ENCODE measurements around the gene DMRTC1. TPM values are rescaled to one million over a fixed set of nuclear protein-coding genes. Genes with fewer than 3 reads are reported as not detected.
"Not testable (repeated sequence)": the region's sequence is repeated elsewhere in the genome, so short reads cannot be mapped to it uniquely, and the experiment has no call there.

DMRTC1 gene
- total RNA-seq, 1 experiment from 2014 or later, result not detected

- H3K9me2 ChIP-seq (replicated peaks; ENCODE audit: low read length); H3K79me2 ChIP-seq (ENCODE audit: low read length); H3K4me3 ChIP-seq (ENCODE audit: low read length); H3K4me1 ChIP-seq (ENCODE audit: insufficient read depth, low read length); H3K9me3 ChIP-seq (ENCODE audit: low read length); H3K27me3 ChIP-seq (ENCODE audit: low read length); H3K36me3 ChIP-seq (ENCODE audit: low read depth, low read length); H3K4me2 ChIP-seq (ENCODE audit: low read length); H3K9ac ChIP-seq (ENCODE audit: low read length); intact Hi-C loops (cut with micrococcal nuclease); H3K27ac ChIP-seq (ENCODE audit: low read length); DNase-seq; H2AFZ ChIP-seq (ENCODE audit: low read length); H3F3A ChIP-seq (ENCODE audit: low read length, unreplicated experiment); CTCF ChIA-PET; BruUV-seq (replicated peaks); H4K20me1 ChIP-seq (ENCODE audit: low read length); POLR2A ChIA-PET (ENCODE audit: unreplicated experiment): not testable (repeated sequence)
- peak; percentile 79; the same call in 1 of the 2 replicates for ATAC-seq
Observed at GRCh38 chrX:72889740-72890139, 53.9 kb downstream of the DMRTC1 start.

- H2AFZ ChIP-seq (ENCODE audit: low read length); H3K79me2 ChIP-seq (ENCODE audit: low read length); H3K9me3 ChIP-seq (ENCODE audit: low read length); H3F3A ChIP-seq (ENCODE audit: low read length, unreplicated experiment); POLR2A ChIA-PET (ENCODE audit: unreplicated experiment); H3K27me3 ChIP-seq (ENCODE audit: low read length); BruUV-seq (replicated peaks); H3K9ac ChIP-seq (ENCODE audit: low read length); CTCF ChIA-PET; DNase-seq; H4K20me1 ChIP-seq (ENCODE audit: low read length); H3K4me3 ChIP-seq (ENCODE audit: low read length); H3K27ac ChIP-seq (ENCODE audit: low read length); intact Hi-C loops (cut with micrococcal nuclease); H3K4me1 ChIP-seq (ENCODE audit: insufficient read depth, low read length); H3K4me2 ChIP-seq (ENCODE audit: low read length); H3K9me2 ChIP-seq (replicated peaks; ENCODE audit: low read length); H3K36me3 ChIP-seq (ENCODE audit: low read depth, low read length): not testable (repeated sequence)
- peak; percentile 86 for ATAC-seq
Observed at GRCh38 chrX:72882898-72883297, 60.7 kb downstream of the DMRTC1 start.

DNA sequence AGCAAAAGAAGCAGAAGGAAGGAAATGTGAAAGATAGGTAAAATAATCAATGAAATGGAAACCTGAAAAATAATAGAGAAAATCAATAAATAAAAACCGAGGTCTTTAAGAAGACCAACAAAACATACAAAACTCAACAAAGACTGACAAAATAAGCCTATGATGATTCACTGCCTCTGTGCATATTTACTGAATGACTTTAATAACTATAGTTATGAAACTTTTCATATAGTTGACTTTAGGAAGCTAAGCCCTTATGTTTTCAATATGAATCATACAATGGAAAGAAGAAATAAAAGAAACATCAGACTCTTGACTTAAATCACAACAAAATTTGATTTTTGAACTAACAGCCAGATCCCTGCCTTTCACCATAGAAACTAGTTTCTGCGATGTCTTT, 106.1 kb downstream of the DMRTC1 start:
- POLR2A ChIA-PET (ENCODE audit: unreplicated experiment); H3K4me3 ChIP-seq (ENCODE audit: low read length); H3K4me1 ChIP-seq (ENCODE audit: insufficient read depth, low read length); H3K9me2 ChIP-seq (replicated peaks; ENCODE audit: low read length); CTCF ChIA-PET; H3K4me2 ChIP-seq (ENCODE audit: low read length); H3K36me3 ChIP-seq (ENCODE audit: low read depth, low read length); H3K27ac ChIP-seq (ENCODE audit: low read length); H2AFZ ChIP-seq (ENCODE audit: low read length); H4K20me1 ChIP-seq (ENCODE audit: low read length); DNase-seq; H3K27me3 ChIP-seq (ENCODE audit: low read length); BruUV-seq (replicated peaks); intact Hi-C loops (cut with micrococcal nuclease); H3K9me3 ChIP-seq (ENCODE audit: low read length); H3K79me2 ChIP-seq (ENCODE audit: low read length); H3K9ac ChIP-seq (ENCODE audit: low read length); H3F3A ChIP-seq (ENCODE audit: low read length, unreplicated experiment): not testable (repeated sequence)
- peak; percentile 81 for ATAC-seq

DNA sequence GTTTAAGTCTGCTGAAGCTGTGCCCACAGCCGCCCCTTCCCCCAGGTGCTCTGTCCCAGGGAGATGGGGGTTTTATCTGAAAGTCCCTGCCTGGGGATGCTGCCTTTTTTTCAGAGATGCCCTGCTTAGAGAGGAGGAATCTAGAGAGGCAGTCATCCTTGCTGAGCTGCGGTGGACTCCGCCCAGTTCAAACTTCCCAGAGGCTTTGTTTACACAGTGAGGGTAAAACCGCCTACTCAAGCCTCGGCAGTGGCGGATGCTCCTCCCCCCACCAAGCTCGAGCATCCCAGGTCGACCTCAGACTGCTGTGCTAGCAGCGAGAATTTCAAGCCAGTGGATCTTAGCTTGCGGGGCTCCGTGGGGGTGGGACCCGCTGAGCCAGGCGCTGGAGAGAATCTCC, 112.9 kb downstream of the DMRTC1 start:
- H3K9me3 ChIP-seq (ENCODE audit: low read length); H3K4me2 ChIP-seq (ENCODE audit: low read length); H2AFZ ChIP-seq (ENCODE audit: low read length); BruUV-seq (replicated peaks); H3K27me3 ChIP-seq (ENCODE audit: low read length); H3F3A ChIP-seq (ENCODE audit: low read length, unreplicated experiment); H3K9me2 ChIP-seq (replicated peaks; ENCODE audit: low read length); H3K9ac ChIP-seq (ENCODE audit: low read length); H3K4me1 ChIP-seq (ENCODE audit: insufficient read depth, low read length); CTCF ChIA-PET; H3K79me2 ChIP-seq (ENCODE audit: low read length); intact Hi-C loops (cut with micrococcal nuclease); DNase-seq; H4K20me1 ChIP-seq (ENCODE audit: low read length); H3K36me3 ChIP-seq (ENCODE audit: low read depth, low read length); H3K4me3 ChIP-seq (ENCODE audit: low read length); H3K27ac ChIP-seq (ENCODE audit: low read length); POLR2A ChIA-PET (ENCODE audit: unreplicated experiment): not testable (repeated sequence)
- peak; percentile 75; the same call in 1 of the 2 replicates for ATAC-seq

Other genes with a start within 250 kb of the DMRTC1 start
- 28.5 and 33.7 TPM in 2 replicates for gene PHKA1, start 229.5 kb downstream of the DMRTC1 start, total RNA-seq (2014; rRNA removed)
- not detected in 2 replicates for gene DMRTC1B, start 166.9 kb downstream of the DMRTC1 start, total RNA-seq (2014; rRNA removed)
- gene FAM236B, start 161.2 kb downstream of the DMRTC1 start, total RNA-seq (2014; rRNA removed), result not detected in 2 replicates
- not detected in 2 replicates for gene FAM236D, start 135.6 kb downstream of the DMRTC1 start, total RNA-seq (2014; rRNA removed)
- not detected in 2 replicates for gene FAM236C, start 31.2 kb downstream of the DMRTC1 start, total RNA-seq (2014; rRNA removed)
- not detected in 2 replicates for gene FAM236A, start 5.6 kb downstream of the DMRTC1 start, total RNA-seq (2014; rRNA removed)
- not detected in 2 replicates for gene PABPC1L2B, start 59.1 kb upstream of the DMRTC1 start, total RNA-seq (2014; rRNA removed)
- not detected in 2 replicates for gene PABPC1L2A, start 135.7 kb upstream of the DMRTC1 start, total RNA-seq (2014; rRNA removed)